NOMO-1 treated with DMSO at 0.1 percent for 48 hours (cell line): Measurements from ENCODE around the gene ANKRD49.

ENCODE experiments used
- DNase-seq: peaks from one replicate; lab custom pipeline; 2025; ENCODE audit not compliant: unreplicated experiment; lab: John Stamatoyannopoulos, UW

ANKRD49 gene

DNA sequence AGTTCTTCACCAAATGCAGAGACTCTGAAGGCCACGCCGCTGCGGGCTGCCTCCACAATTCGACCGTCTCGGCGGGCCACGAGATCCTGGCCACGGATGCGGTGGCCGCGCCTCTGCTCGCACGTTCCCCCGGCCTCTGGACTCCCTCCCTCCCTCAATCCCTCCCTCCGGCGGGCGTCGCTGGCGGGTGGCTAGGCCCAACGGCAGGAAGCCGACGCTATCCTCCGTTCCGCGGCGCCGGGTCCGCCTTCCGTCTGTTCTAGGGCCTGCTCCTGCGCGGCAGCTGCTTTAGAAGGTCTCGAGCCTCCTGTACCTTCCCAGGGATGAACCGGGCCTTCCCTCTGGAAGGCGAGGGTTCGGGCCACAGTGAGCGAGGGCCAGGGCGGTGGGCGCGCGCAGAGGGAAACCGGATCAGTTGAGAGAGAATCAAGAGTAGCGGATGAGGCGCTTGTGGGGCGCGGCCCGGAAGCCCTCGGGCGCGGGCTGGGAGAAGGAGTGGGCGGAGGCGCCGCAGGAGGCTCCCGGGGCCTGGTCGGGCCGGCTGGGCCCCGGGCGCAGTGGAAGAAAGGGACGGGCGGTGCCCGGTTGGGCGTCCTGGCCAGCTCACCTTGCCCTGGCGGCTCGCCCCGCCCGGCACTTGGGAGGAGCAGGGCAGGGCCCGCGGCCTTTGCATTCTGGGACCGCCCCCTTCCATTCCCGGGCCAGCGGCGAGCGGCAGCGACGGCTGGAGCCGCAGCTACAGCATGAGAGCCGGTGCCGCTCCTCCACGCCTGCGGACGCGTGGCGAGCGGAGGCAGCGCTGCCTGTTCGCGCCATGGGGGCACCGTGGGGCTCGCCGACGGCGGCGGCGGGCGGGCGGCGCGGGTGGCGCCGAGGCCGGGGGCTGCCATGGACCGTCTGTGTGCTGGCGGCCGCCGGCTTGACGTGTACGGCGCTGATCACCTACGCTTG, 50.2 kb downstream of the ANKRD49 start, which contains the start of gene FUT4:
FUT4 (plus strand) TSS at position 227 of the 951 bp plus-strand sequence; CDS start at position 440, 213 bp downstream.
- peak; percentile 94 for DNase-seq

DNA sequence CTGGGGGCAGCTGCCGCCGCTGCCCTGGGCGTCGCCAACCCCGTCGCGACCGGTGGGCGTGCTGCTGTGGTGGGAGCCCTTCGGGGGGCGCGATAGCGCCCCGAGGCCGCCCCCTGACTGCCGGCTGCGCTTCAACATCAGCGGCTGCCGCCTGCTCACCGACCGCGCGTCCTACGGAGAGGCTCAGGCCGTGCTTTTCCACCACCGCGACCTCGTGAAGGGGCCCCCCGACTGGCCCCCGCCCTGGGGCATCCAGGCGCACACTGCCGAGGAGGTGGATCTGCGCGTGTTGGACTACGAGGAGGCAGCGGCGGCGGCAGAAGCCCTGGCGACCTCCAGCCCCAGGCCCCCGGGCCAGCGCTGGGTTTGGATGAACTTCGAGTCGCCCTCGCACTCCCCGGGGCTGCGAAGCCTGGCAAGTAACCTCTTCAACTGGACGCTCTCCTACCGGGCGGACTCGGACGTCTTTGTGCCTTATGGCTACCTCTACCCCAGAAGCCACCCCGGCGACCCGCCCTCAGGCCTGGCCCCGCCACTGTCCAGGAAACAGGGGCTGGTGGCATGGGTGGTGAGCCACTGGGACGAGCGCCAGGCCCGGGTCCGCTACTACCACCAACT, 51.0 kb downstream of the ANKRD49 start:
- no peak for DNase-seq

DNA sequence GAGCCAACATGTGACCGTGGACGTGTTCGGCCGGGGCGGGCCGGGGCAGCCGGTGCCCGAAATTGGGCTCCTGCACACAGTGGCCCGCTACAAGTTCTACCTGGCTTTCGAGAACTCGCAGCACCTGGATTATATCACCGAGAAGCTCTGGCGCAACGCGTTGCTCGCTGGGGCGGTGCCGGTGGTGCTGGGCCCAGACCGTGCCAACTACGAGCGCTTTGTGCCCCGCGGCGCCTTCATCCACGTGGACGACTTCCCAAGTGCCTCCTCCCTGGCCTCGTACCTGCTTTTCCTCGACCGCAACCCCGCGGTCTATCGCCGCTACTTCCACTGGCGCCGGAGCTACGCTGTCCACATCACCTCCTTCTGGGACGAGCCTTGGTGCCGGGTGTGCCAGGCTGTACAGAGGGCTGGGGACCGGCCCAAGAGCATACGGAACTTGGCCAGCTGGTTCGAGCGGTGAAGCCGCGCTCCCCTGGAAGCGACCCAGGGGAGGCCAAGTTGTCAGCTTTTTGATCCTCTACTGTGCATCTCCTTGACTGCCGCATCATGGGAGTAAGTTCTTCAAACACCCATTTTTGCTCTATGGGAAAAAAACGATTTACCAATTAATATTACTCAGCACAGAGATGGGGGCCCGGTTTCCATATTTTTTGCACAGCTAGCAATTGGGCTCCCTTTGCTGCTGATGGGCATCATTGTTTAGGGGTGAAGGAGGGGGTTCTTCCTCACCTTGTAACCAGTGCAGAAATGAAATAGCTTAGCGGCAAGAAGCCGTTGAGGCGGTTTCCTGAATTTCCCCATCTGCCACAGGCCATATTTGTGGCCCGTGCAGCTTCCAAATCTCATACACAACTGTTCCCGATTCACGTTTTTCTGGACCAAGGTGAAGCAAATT, 51.7 kb downstream of the ANKRD49 start:
- DNase-seq: no peak

DNA sequence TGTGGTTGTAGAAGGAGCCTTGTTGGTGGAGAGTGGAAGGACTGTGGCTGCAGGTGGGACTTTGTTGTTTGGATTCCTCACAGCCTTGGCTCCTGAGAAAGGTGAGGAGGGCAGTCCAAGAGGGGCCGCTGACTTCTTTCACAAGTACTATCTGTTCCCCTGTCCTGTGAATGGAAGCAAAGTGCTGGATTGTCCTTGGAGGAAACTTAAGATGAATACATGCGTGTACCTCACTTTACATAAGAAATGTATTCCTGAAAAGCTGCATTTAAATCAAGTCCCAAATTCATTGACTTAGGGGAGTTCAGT, 52.3 kb downstream of the ANKRD49 start:
- DNase-seq: no peak

DNA sequence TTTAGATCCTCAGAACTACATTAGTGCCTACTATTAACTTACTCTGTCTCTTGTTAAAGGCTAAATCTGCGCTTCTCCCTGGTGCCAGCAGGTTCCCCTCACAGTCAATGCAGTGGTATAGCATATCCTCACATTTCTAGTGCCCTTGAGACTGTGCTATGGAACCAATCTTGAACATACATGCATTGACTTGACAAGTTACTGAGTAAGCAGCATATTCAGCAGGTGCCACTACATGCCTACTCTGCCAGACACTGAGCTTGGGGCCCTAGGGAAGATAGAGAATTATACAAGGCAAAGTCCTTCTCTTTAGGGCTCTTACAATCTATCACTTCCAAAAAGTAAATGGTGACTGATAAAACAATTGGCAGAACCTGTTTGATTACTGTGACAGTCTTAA, 53.1 kb downstream of the ANKRD49 start:
- peak; percentile 33 for DNase-seq

DNA sequence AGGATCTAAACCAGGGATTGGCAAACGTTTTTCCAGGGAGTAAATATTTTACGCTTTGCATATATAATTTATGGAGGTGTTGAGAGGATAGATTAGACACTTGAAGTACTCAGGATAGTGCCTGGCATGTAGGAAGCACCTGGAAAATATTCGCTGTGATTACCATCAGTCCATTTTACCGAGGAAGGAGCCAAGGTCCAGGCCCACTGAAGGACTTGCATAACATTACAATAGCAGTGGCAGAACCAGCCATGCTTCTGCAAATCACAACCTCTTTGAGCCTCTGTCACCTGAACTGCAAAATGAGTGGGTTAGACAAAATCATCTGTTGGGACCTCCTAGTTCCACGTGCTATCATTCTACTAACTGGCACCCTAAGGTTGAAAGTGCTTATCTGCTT, 55.4 kb downstream of the ANKRD49 start:
- peak; percentile 39 for DNase-seq
